Tibial nerve (tissue), 3 donors: ENCODE results near the gene CCDC88A.

Experiments
- CTCF ChIP-seq, 5 experiments: fragments of 200-600 bp in 3 of 5; fragments of 450-650 bp in 2 of 5; sonication (generic) in 3 of 5; IDR thresholded peaks; one replicate each; pipeline ENCODE4 v1.5.1; 2016 to 2019; ENCODE audit warnings: antibody characterized with exemption in 5 of 5, mild to moderate bottlenecking in 3 of 5, moderate library complexity in 2 of 5
- POLR2A ChIP-seq, 2 donors: fragments of 450-650 bp; IDR thresholded peaks; one replicate each; pipeline ENCODE4 v1.6.1; 2017; ENCODE audit warnings: antibody characterized with exemption in 2 of 2, mild to moderate bottlenecking in 2 of 2, moderate library complexity in 2 of 2

GRCh38 chr2:55461679-55462078 lies 42.0 kb upstream of the CCDC88A start:
- no peak for TF ChIP-seq CTCF (IDR thresholded peaks at IDR 0.05)
- TF ChIP-seq POLR2A (IDR thresholded peaks at IDR 0.05): no peak
